GM08714 (cell line): ENCODE data around the gene PRKAR1B.

ENCODE experiments used
- H3K4me3 ChIP-seq: fragments of 200-500 bp; sonication (Bioruptor generic); 2 replicates; pipeline ENCODE4 v1.5.1; 2014; ENCODE audit warnings: mild to moderate bottlenecking, low read length, inconsistent platforms
- ZNF274 ChIP-seq: IDR thresholded peaks from 2 replicates; pipeline ENCODE4 v1.6.1; 2012; ENCODE audit warnings: mild to moderate bottlenecking, low read depth, low read length

The PRKAR1B gene

DNA sequence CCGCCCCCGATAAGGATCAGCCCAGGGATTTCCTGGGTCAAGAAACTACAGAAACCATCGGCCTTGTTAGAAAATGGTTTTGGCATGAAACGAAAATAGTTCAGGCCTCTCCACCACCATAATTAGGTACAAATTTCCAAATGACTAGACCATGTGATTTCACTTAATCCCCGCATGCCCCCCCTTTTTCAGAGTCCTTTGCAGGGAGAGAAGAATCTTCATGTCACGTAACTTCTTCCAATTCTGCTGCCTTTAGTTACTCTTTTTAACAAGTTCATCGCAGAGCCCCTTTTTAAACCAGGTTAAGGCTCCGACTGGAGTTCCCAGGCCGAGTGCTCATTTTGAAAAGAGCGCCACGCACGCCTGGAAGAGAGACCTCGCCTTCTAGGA lies 210.9 kb downstream of the PRKAR1B start:
- H3K4me3 ChIP-seq = no peak overlapping the region
- no peak for TF ChIP-seq ZNF274

DNA sequence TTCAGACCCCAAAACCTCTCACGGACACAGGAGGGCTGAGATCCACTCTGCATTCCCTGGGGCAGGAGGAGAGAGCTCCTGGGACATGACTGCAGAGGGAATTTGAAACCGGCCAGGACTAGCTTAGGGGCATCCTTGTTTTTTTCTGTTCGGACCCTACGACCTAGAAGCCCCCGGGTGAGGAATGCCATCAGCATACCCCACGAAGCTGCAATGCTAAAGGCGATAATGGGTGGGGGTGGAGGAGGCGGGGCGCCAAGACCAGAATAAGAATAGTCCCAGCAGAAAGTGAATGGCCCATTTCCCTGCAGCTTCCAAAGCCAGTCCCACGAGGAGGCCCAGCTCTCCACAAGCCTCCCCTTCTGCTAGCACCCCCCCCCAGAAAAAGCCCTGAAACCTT lies 211.5 kb downstream of the PRKAR1B start:
- no peak for TF ChIP-seq ZNF274
- H3K4me3 ChIP-seq = no peak overlapping the region

DNA sequence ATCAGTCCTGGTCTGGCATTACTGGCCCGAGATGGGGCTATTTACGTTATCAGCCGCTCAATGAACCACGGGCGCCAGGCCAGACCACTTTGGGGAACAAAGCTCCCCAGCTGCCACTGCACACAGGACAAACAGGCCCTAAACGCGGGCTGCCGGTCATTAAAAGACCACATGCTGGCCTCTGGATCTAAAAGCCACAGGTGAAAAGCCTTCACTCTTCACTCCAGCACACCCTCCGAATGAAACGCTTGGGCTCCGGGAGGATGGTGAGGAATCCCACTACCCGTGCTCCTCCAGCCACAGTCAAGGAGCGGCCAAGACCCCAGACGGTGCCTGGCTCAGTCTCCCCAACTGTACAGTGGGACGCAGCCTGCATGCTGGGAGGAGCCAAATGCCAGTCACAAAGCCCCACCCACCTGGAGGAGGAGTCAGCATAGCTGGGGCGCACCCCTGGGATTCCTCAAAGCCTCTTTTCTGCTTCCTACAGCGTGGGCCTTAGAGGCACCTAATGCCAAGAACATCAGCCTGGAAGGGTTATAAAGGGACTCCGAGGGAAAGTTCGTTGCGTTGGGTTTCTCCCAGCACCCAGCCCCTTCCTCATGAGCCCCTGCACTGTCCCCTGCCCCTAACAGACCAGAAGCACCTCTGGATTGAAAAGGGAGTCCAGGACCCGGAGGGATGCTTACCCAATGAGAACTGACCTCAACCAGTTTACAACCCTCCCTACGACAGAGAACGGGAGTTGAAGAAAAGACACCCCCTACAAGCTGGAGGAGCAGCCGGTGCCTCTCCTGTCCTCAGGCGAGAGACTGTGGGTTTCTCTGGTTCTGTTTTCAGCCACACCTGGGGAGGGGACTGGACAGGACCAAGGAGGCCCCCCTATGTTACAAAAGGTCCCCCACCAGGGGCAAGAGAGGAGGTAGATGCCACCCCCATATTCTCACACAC lies 212.2 kb downstream of the PRKAR1B start:
- no peak overlapping the region for H3K4me3 ChIP-seq
- TF ChIP-seq ZNF274 = no peak

DNA sequence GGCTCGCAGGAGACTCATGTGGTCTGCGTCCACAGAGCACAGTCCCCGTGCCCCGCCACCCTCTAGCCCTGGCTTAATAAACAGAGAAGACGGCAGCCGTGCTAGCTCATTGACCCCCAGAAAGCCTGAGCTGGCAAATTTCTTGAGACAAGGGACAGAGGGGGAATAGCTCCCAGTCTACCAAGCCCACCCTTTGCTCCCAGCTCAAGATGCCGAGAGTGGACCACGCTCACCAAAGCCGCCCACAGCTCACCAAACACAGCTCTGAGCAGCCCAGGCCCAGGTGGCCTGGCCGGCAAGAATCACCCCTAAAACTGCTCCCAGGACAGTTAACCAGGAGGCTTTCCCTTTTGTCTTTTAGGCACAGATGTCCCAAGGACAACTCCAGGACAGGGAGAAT lies 212.8 kb downstream of the PRKAR1B start:
- no peak overlapping the region for H3K4me3 ChIP-seq
- TF ChIP-seq ZNF274 = no peak

DNA sequence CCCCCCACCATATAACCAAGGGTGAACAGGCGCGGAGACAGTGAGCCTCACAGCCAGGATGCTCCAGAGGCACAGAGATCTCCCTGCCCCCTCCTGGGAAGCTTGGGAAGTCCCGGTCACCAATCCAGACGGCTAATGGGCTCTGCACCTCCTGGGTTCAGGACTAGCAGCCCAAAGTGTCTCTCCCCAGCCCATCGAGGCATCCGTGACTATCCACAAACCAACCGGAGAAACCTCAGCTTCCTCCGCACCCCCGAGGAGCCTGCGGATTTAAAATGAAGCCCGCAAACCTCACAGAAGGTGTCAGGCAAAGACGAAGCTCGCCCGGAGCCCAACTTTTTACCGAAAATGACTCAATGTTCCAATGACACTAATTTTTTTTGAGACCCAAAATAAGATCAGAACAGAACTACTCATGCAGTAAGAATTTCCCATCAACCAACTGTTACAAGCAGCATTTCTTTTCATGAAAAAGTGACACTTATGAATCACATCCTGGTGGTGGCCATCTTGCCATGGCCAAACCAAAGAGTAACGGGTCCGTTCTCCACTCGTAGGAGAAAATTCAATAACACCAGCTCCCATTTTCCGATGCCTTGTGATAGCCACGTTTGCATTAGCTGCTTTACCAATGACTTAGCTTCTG lies 213.4 kb downstream of the PRKAR1B start:
- H3K4me3 ChIP-seq = no peak overlapping the region
- TF ChIP-seq ZNF274 = no peak

DNA sequence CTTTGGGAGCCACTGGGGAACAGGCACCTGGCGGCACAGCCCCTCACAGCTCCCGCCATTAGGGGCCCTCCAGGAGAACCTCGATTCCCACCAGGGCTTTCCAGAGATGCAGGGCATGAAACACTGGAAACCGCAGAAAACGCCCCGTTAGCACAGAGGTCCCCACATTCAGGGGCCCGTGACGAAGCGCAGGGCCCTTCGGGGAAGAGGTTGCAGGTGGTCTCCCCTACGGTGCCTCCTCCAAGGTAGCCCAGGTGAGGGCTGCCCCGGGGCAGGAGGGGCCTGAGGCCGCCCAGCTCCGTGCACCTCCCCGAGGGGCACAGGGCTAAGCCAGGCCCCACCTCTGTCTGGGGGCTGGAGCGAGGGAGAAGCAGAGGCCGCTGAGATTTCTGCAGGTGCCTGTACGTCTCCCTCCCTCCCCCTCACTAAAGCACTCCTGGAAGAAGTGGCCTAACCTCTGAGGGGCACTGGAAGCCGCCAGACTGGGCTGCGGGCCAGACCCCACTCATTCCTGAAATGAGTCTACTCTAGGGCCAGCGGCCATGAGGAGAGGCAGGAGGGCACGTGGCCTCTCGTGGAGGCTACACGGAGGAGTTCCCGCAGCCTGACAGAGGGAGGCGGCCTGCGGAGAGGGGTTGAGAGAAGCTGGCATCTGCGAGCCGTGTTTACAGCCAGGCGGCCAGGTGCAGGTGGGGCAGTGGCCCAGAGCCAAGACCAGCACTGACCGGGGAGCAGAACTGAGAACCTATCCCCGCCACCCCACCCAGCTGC lies 214.4 kb downstream of the PRKAR1B start:
- H3K4me3 ChIP-seq = no peak overlapping the region
- no peak for TF ChIP-seq ZNF274

DNA sequence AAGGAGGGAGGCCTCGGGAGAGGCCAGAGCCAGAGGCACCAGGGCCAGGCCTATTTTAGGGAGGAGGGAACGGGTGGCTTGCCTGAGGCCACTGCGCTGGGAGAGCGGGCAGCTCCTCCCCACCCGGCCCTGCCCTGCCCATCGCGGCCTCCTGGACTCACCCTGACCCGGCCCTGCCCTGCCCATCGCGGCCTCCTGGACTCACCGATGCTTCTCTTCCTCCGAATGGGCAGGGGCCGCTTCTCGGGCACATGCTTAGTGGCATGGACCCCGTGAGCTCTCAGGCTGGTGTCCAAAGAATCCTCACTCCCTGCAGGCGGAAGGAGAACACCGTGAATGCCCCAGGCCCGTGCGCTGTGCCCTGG lies 215.0 kb downstream of the PRKAR1B start:
- no peak for TF ChIP-seq ZNF274
- H3K4me3 ChIP-seq = no peak overlapping the region

DNA sequence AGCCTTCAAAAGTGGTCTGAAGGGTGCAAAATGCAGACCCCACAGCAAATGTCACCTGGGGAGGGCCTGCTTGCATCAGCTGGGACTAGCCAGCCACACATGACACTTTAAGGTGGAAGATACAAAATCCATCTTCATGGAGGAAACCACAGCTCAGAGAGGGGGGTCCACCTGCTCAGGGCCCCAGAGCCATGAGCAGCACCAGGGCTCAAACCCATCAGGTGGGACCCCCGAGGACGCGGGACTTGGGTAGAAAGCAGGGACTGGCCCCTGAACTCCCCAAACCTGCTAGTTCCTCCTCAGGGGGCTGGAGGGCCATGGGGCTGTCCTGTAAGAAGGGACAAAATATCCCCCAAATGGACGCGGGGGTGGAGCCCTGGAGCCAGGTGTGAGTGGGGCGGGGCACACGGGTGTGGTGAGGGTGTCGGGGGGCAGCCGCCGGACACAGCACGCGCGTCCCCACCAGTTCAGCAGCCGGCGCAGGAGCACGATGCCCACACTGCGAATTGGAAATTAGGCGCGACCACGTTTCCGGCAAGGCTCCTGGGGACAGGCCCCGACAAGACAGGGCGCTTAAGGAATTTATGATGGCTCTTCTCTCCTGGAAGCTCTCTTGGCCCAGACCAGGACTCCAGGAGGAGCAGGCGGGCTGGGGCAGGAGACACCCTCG lies 215.5 kb downstream of the PRKAR1B start:
- H3K4me3 ChIP-seq = no peak overlapping the region
- TF ChIP-seq ZNF274 = no peak

DNA sequence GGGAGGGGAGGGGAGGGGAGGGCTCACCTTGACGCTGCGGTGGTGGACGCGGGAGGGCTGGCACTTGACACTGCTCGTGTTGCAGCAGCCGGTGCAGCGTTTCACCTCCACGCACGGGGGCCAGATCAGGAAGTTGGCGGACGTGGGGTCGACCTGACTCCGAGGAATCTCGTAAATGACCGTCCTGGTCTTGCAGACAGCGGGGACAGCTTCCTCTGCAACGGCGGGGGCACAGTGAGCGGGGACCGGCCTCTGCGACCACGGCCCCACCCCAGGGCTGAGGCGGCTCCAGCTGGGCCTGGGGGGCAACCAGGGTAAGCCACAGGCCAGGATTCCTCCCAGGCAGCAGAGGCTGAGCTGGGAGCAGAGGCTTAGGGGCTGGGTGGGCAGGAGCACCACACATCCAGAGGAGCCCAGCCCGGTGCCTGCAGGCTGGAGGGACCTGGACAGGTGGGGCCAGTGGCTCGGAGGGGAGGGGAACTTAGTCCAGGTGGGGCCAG lies 216.2 kb downstream of the PRKAR1B start:
- H3K4me3 ChIP-seq = no peak overlapping the region
- TF ChIP-seq ZNF274 = no peak

DNA sequence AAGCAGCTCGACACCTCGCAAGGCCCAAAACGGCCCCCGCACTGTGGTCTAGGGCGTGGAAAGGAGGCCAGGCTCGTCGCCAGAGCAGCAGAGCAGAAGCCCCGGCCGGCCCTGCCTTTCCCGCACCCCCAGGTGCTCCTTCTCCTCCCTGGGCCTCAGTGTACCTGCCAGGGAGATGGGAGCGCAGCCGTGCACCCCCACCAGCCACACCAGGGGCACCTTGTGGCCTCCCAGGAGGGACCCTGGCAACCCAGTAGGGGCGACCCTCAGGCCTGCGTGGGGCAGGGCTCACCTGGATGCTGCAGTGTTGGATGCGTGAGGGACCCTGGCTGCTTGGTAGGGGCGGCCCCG lies 217.0 kb downstream of the PRKAR1B start:
- H3K4me3 ChIP-seq = no peak overlapping the region

DNA sequence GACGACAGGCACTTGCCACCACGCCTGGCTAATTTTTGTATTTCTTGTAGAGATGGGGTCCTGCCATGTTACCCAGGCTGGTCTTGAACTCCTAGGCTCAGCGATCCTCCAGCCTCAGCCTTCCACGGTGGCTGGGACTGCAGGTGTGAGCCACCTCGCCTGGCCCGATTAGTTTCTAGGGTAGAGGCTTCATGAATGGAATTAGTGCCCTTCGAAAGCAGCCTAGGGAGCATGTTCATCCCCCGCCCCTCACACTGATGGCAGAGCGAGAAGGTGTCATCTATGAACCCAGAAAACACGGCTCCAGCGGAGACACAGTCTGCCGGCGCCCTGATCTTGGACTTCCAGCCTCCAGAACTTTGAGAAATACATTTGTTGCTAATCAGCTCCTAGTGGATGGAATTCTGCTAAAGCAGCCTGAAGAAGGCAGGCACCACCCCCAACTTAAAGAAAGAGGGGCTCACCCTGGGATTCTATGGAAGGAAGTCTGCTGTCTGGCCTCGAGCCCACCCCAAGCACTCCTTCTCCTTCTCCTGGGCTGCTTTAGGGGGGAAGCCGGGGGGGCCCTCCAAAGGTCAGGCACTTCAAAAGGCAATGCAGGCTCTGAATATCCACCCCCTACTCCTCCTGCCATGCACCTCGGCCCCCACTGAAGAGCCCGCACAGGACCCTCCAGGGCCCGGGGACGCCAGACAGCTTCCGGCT lies 217.5 kb downstream of the PRKAR1B start:
- TF ChIP-seq ZNF274 = no peak
- no peak overlapping the region for H3K4me3 ChIP-seq

More for the DNA sequence above, 217.0 kb downstream of the PRKAR1B start:
- no peak for TF ChIP-seq ZNF274

DNA sequence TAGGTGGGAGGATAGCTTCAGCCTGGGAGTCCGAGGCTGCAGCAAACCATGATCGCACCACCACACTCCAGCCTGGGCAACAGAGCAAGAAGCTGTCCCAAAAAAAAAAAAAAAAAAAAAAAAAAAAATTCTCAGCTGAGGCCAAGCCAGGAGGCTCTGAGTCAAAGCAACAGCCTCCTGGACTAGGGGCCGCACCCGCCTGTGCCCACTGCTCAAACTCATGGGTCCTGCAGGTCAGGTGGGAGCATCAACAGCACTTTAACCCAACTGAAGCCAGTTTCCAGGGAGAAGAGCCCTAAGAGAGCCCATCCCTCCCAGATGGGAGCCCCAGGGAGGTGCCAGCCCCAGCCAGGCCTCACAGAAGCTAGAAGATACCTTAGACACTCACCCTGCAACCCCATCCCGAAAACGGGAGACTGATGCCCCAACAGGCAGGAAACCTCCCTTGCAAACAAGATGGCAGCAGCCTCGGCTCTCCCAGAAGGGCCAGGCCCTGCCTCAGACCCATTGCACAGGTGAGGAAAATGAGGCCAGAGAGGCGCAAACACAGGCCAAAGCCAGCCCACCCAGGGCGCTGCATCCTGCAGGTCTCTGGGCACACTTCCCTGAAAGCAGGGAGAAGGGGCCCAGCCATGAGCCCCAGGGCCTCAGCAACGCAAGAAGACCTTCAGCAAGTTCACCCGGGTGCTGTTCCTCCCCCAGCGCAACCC lies 218.5 kb downstream of the PRKAR1B start:
- TF ChIP-seq ZNF274 = no peak
- H3K4me3 ChIP-seq = no peak overlapping the region

DNA sequence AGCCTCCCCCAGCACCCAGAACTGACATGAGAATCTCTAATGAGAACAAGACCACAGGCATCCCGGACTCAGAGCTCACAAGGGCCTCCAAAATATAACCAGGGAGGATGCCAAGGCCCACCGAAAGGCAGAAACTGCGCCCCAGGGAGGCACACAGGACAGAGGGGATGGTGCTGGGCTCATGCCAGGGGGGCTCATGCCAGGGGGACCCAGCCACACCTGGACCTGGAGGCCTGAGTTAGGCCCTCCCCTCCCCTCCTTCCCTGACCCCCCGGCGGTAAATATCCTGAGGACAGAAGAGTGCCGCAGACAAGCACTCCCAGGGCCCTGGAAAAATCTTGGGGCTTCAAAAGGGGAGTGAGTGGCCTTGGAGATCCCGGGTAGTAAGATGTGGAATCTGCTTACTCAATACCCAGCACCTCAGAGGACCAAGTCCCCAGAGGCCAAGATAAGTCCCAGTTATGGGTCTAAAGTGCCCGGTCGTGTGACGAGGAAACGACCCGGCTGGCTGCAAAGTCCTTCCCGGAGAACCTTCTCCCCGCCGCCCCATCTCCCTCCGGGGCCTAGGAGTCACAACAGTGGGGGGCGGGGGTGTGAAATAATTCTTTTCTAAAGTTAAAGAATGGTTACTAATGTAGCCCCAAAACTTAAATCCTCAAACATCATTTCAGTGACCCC lies 219.3 kb downstream of the PRKAR1B start:
- H3K4me3 ChIP-seq = no peak overlapping the region

More for the DNA sequence above, 219.3 kb downstream of the PRKAR1B start:
- TF ChIP-seq ZNF274 = no peak
